Transverse colon (tissue), 4 donors: Measurements from ENCODE around the gene PAFAH1B2. TPM values are rescaled to one million over a fixed set of nuclear protein-coding genes. Genes with fewer than 3 reads are reported as not detected.

ENCODE experiments used
- DNase-seq: peaks from one replicate; pipeline ENCODE4 v3.0.0-alpha.2; 2019
- H3K27ac ChIP-seq, 4 donors: fragments of 200-600 bp; sonication (generic); 2 replicates each; pipeline ENCODE4 v1.5.1; 2016 to 2018; ENCODE audit warnings: inconsistent platforms in 4 of 4
- H3K27me3 ChIP-seq: fragments of 200-600 bp; sonication (generic); 2 replicates; pipeline ENCODE4 v1.5.1; 2017; ENCODE audit warnings: inconsistent platforms
- H3K36me3 ChIP-seq, 4 donors: fragments of 200-600 bp; sonication (generic); 2 replicates each; pipeline ENCODE4 v1.5.1; 2017 to 2019; ENCODE audit warnings: inconsistent platforms in 4 of 4
- H3K4me1 ChIP-seq, 4 donors: fragments of 200-600 bp; sonication (generic); 2 replicates each; pipeline ENCODE4 v1.5.1; 2017 to 2020; ENCODE audit warnings: inconsistent platforms in 4 of 4
- H3K4me3 ChIP-seq, 4 donors: fragments of 200-600 bp; sonication (generic); 1 replicate in 1 of 4; 2 replicates in 3 of 4; pipeline versions ENCODE4 v1.5.1 to v1.6.1; 2017 to 2019; ENCODE audit warnings: inconsistent platforms in 4 of 4
- H3K9me3 ChIP-seq, 2 donors: fragments of 200-600 bp; sonication (generic); 2 replicates each; pipeline ENCODE4 v1.5.1; 2017 to 2019; ENCODE audit warnings: inconsistent platforms in 2 of 2
- CTCF ChIP-seq, 5 experiments: fragments of 200-600 bp in 3 of 5; fragments of 450-650 bp in 2 of 5; sonication (generic) in 3 of 5; IDR thresholded peaks; 1 replicate in 2 of 5; 2 replicates in 3 of 5; pipeline ENCODE4 v1.5.1; 2016 to 2017; ENCODE audit warnings: antibody characterized with exemption in 5 of 5, inconsistent platforms in 3 of 5, mild to moderate bottlenecking in 2 of 5, moderate library complexity in 1 of 5
- EP300 ChIP-seq: sonication (generic); formaldehyde crosslinking; IDR thresholded peaks from one replicate; pipeline ENCODE4 v1.6.1; 2017; ENCODE audit warnings: antibody characterized with exemption, low read depth
- POLR2A ChIP-seq: fragments of 450-650 bp; IDR thresholded peaks from one replicate; pipeline ENCODE4 v1.6.1; 2016; ENCODE audit warnings: antibody characterized with exemption, mild to moderate bottlenecking, moderate library complexity
- POLR2AphosphoS5 ChIP-seq, 3 donors: sonication (generic); formaldehyde crosslinking; IDR thresholded peaks; one replicate each; pipeline ENCODE4 v1.6.1; 2016; ENCODE audit warnings: antibody characterized with exemption in 3 of 3
- WGBS, 2 donors: methylation state at CpG; one replicate each; pipeline ENCODE4 v1.1.5; 2018; ENCODE audit warnings: low coverage in 1 of 2; 5-methylcytosine and 5-hydroxymethylcytosine counted together
- in situ Hi-C, 4 donors: fragments of 200-750 bp; cut with MboI; loops; one replicate each; pipeline versions ENCODE4 v1.15.0 to v1.15.1; 2017; ENCODE audit warnings: low sequenced_read_pairs in 3 of 4, low pct_ligation_motif_present in 1 of 4, low pct_unique_long_range_greater_than_20kb in 1 of 4
- intact Hi-C: fragments of 100-400 bp; cut with DNase I; formaldehyde crosslinking; loops from one replicate; pipeline ENCODE4 v1.15.1; 2023; ENCODE audit warnings: low total_unique reads
- total RNA-seq, 4 donors: library from RNA; depleted of rRNA; stranded (reverse); fragments of >200 nt; gene quantifications; one replicate each; pipeline ENCODE4 v1.1.0, GENCODE V29; 2016

The PAFAH1B2 gene
- total RNA-seq, 4 donors from 2014 or later: 18.1 to 90.8 (median 78.3) TPM

DNA sequence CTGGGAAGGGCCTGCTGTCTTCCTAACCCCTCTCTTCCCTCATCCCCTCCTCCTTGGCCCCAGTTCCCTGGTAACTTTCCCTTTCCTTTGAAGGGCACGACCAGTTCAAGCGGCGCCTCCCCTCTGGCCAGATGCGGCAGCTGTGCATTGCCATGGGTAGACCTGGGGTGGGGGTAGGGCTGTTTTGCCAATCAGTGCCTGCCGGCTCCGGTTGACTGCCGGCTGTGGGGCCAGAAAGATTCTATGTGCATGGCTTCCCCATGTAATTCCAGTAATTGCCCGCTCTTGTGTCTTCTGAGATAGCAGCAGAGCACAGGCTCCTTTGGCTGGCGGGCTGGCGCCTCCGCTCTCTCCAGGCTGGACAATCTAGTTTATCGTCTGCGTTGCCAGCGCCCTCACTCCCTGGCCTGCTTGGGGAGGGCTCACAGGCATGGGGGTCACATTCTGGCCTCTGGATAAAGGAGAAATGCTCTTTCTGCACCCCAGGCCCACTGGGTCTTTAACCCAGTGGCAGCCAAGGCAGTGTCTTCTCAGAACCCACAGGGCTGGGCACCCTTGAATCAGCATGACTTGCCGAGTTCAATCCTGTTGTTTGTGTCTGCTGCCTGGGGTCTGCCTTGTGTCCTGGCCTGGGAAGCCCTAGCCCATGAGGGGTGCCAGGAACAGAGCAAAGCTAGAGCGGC is 43.9 kb downstream of the PAFAH1B2 start:
- in situ Hi-C loops (no loop called here), intact Hi-C loops (no loop called here)
- no peak overlapping the region for H3K4me3 ChIP-seq
- peaks cover 0 to 23% (median 0%) of the 10 kb centered on the region in 4 donors for H3K4me1 ChIP-seq
- TF ChIP-seq POLR2A (no peak), EP300 (no peak), CTCF (IDR thresholded peaks at IDR 0.05) (no peak), POLR2AphosphoS5 (IDR thresholded peaks at IDR 0.05) (no peak)
- DNase-seq: no peak
- H3K36me3 ChIP-seq: peaks cover 0 to 21% (median 9%) of the 10 kb centered on the region in 4 donors
- H3K27me3 ChIP-seq: no peaks in the 10 kb centered on the region
- H3K27ac ChIP-seq: peak overlapping the region in 1 of 4 donors; percentile 48
- no peaks in the 10 kb centered on the region for H3K9me3 ChIP-seq
- 89 to 91% methylated on average over 11 to 16 of the region's 16 CpGs for WGBS, 2 donors

DNA sequence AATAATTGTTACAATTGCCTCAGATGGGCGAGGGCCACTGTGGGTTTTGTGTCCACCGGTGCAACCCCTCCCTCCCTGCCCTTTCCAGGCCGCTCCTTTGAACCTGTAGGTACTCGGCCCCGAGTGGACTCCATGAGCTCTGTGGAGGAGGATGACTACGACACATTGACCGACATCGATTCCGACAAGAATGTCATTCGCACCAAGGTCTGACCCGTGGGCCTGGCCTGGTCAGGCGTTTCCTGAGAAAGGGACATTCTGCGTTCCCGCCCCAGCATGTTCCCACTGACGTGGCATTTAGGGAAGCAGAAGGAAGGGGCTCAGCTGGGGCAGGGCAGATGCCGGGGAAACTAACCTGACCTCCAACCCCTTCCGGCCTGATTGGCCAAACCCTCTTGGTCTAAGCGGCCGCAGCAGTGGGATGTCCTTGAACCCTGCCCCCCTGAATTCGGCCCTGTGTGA is 44.6 kb downstream of the PAFAH1B2 start:
- H3K4me1 ChIP-seq: peaks cover 0 to 23% (median 0%) of the 10 kb centered on the region in 4 donors
- H3K36me3 ChIP-seq: peaks cover 0 to 21% (median 11%) of the 10 kb centered on the region in 4 donors
- DNase-seq: no peak
- 88% methylated on average over 19 of the region's 20 CpGs; no CpG with 5 or more reads in 1 of the 2 donors for WGBS, 2 donors
- TF ChIP-seq POLR2AphosphoS5 (IDR thresholded peaks at IDR 0.05) (no peak), EP300 (no peak), POLR2A (no peak), CTCF (IDR thresholded peaks at IDR 0.05) (no peak)
- intact Hi-C loops: no loop called here
- H3K4me3 ChIP-seq: no peak overlapping the region
- no peaks in the 10 kb centered on the region for H3K9me3 ChIP-seq
- in situ Hi-C loops: no loop called here
- H3K27ac ChIP-seq: peak overlapping the region in 2 of 4 donors; percentile 30 to 46
- no peaks in the 10 kb centered on the region for H3K27me3 ChIP-seq

GRCh38 chr11:117189191-117189940 is 45.3 kb downstream of the PAFAH1B2 start:
- peaks cover 0 to 27% (median 0%) of the 10 kb centered on the region in 4 donors for H3K4me1 ChIP-seq
- peaks cover 0 to 28% (median 11%) of the 10 kb centered on the region in 4 donors for H3K36me3 ChIP-seq
- no peak overlapping the region for H3K4me3 ChIP-seq
- intact Hi-C loops (no loop called here), in situ Hi-C loops (no loop called here)
- H3K9me3 ChIP-seq: no peaks in the 10 kb centered on the region
- no peaks in the 10 kb centered on the region for H3K27me3 ChIP-seq
- TF ChIP-seq POLR2A: no peak
- 70% methylated on average over 20 of the region's 22 CpGs; no CpG with 5 or more reads in 1 of the 2 donors for WGBS, 2 donors
- peak overlapping the region in 3 of 4 donors; percentile 7 to 46 (median 30) for H3K27ac ChIP-seq
- DNase-seq: peak; percentile 42

GRCh38 chr11:117189941-117190544 is 46.0 kb downstream of the PAFAH1B2 start:
- Histone ChIP-seq H3K36me3 (peaks cover 0 to 28% (median 11%) of the 10 kb centered on the region in 4 donors), H3K27ac (no peak overlapping the region), H3K9me3 (no peaks in the 10 kb centered on the region), H3K27me3 (no peaks in the 10 kb centered on the region), H3K4me3 (no peak overlapping the region), H3K4me1 (peaks cover 0 to 26% (median under 1%) of the 10 kb centered on the region in 4 donors)
- WGBS, 2 donors: 85% methylated on average over 8 of the region's 8 CpGs; no CpG with 5 or more reads in 1 of the 2 donors
- in situ Hi-C loops (no loop called here), intact Hi-C loops (no loop called here)
- peak; percentile 5 for DNase-seq
- TF ChIP-seq POLR2AphosphoS5 (IDR thresholded peaks at IDR 0.05): no peak
- TF ChIP-seq EP300: no peak
- TF ChIP-seq CTCF (IDR thresholded peaks at IDR 0.05): no peak
- TF ChIP-seq POLR2A: no peak
